IPS DF 4.7 (cell line): ENCODE data around the gene PPP4R2.
"Not testable (repeated sequence)": the region's sequence is repeated elsewhere in the genome, so short reads cannot be mapped to it uniquely, and the experiment has no call there.

Experiments
- DNase-seq: peaks from one replicate; pipeline ENCODE4 v3.0.0-alpha.2; 2013; ENCODE audit warnings: low spot score; ENCODE audit errors: extremely low read depth

The PPP4R2 gene

DNA sequence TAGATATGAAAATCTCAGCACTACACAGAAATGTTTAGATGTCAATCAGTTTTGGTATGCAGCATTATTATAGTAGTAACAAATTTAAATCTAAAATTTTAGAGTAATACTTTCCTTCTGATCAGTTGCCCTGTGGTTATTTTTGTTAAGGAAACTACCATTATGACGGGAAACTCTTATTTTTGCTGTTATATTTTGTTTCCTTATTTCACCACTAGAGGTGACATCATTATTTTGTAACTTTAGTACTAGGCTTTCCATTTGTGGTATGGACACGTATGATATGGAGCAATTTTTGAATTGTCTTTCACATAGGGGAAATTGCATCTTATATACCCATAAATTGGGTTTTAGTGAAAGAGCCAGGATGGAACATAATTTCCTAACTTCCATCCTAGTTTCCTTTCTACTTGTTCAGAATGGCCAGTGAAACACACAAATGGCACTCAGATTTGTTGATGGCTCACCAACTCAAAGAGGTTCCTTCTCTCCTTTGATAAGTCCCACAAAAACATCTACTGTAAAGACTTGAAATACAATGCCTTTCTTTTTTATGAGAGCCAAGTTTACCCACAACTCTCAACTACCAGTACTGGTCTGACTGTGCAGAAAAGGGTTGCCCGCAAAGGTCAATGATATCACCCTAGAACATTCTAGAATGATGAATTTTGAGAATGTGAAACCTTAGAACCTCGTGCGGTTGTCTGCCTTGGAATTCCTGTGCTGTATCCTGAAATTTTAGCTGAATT is 19.4 kb upstream of the PPP4R2 start:
- DNase-seq = no peak

GRCh38 chr3:72982609-72983366 is 13.8 kb upstream of the PPP4R2 start:
- DNase-seq = no peak

DNA sequence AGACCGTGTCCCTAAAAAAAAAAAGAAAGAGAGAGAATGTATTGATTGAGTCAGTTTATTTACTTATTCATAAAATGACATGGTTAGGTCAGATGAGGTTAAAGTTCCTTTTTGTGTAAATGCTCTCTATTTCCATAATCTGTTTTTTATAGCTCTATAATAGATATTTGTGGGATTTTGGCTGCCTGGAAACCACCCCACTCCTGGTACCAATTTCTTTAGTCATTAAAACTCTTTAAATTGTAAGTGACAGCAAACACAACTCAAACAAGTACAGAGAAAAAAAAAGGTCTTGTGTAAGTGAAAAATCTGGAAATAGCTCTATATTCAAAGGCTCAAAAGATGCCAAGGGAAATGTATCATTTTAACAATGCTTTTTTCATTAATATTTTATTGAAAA is 11.0 kb upstream of the PPP4R2 start:
- no peak for DNase-seq

GRCh38 chr3:72990701-72991395 is 5.8 kb upstream of the PPP4R2 start:
- DNase-seq = no peak

GRCh38 chr3:72991522-72991921 is 5.1 kb upstream of the PPP4R2 start:
- no peak for DNase-seq

GRCh38 chr3:72993391-72993790 is 3.2 kb upstream of the PPP4R2 start:
- no peak for DNase-seq

DNA sequence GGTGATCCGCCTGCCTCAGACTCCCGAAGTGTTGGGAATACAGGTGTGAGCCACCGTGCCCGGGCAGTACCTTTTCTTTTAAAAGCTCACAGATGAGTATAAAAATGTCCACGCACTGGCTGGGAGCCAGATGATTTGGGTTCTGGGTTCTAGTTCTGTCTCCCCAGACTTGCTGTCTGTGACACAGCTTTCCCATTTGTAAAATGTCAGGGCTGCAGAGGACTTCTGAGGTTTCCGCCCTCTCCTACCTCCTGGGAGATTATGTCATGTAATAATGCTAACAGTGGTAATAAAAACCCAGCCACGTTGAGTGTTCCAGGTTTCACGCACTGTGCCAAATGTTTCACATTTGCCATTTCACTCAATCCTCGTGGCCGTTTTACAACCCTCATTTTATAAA is 1.3 kb upstream of the PPP4R2 start:
- no peak for DNase-seq

GRCh38 chr3:72996121-72996472 is 514 bp upstream of the PPP4R2 start:
- no peak for DNase-seq

GRCh38 chr3:72997421-72997961 is 880 bp downstream of the PPP4R2 start:
- DNase-seq = no peak

DNA sequence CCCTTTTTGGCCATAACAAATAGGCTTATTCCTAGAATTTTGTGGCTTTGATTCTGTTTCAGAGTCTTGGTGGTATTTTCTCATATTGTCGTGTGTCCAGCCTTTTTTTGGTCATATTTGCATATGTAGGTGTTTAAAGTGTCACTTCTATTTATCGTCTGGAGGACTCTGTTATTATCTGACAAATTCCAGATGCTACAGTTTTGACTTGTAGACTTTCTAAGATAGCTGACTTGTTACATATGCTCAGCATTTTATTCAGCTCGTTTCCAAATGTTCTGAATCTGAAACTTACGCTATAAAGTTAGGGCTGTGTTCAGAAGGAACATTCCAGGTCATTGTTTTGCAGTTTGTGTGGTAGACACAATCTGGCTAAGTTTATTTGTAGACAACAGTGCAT is 1.9 kb downstream of the PPP4R2 start:
- DNase-seq = no peak

DNA sequence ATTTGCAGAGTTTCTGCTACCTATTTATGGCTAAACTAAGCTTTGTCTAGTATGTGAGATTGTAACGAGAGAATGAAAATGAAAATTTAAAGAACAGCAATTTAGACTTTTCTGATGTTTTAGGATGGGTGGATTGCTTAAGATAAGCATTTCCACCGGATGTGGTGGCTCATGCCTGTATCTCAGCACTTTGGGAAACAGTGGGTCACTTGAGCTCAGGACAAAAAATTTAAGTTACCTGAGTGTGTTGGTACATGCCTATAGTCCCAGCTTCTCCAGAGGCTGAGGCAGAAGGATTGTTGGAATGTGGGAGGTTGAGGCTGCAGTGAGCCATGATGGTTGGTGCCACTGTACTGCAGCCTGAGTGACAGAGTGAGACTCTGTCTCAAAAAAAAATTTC is 3.3 kb downstream of the PPP4R2 start:
- DNase-seq = no peak

- DNase-seq = not testable (repeated sequence)
These were observed 6.4 kb downstream of the PPP4R2 start for GRCh38 chr3:73003050-73003449.

DNA sequence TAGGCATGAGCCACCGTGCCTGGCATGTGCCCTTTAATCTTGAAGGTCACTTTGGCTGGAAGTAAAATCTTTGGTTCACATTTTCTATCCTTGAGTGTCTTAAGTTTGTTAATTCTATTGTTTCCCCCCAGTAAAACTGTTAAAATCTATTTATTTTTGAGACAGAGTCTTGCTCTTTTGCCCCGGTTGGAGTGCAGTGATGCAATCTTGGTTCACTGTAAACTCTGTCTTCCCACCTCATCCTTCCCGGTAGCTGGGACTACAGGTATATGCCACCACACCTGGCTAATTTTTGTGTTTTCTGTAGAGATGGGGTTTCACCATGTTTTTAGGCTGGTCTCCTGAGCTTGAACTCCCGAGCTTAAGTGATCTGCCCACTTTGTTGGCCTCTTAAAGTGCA is 7.7 kb downstream of the PPP4R2 start:
- no peak for DNase-seq

GRCh38 chr3:73007992-73008712 is 11.5 kb downstream of the PPP4R2 start:
- no peak for DNase-seq

DNA sequence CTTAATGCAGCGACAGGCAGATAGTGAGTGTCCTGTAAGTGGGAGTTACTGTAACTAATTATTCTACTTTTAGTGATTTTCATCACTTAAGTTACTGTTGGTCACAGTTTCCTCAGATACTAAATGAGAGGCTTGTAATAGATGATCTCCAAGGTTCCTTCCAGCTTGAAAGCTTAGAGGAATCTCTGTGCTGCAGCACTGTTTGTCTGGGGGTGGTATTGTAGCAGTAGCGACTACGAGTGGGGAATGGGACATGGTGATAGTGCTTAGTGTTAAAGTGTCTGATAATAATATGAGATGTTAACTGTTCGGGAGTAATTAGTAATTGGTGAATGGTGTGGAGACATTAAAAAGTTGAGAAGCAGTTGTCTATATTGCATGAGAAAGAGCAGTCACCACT is 12.4 kb downstream of the PPP4R2 start:
- no peak for DNase-seq

DNA sequence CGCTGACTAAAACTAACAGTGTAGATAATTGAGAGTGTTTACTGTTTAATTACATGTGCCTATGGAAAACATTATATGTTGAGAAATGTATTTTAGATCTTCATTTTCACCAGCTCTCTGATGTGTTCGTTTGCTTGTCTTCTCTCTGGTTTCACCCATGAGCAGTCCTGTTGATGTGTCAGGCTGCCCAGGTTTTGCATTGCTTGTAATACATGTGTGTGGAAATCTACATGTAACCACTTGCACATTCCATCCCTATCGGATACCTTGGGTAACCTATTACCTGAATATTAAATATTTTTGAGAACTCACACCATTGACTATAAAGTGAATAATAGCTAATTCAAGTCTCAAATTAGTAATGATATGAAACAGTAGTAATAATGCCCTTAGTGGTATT is 13.1 kb downstream of the PPP4R2 start:
- DNase-seq = no peak

DNA sequence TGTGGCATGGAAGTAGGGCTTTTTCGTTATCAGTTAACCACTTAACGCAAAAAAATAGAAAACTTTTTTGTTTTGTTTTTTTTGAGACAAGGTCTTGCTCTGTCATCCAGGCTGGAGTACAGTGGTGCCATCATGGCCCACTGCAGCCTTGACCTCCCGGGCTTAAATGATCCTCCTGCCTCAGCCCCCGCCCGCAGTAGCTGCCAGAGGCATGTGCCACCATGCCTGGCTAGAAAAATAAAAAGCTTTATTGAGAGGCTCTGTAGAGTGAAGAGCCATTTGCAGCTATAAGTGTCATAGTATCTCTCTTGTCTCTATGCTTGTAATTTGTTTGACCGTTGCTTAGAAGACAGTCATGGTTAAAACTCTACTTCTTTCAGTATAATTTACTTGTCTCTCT is 13.5 kb downstream of the PPP4R2 start:
- no peak for DNase-seq

DNA sequence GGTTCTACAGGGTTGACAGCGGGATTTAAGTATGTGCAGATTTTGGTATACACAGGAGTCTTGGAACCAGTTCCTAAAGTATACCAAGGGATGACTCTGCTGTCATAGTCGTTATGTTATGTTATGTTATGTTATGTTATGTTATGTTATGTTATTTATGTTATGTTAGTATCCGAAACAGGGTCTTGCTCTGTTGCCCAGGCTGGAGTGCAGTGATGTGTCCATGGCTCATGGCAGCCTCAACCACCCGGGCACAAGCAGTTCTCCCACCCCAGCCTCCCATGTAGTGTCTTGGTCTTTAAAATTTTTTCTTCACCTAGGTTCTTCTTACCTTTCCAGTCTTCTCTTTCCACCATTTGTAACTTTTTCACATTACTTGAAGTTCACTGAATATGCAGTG is 21.7 kb downstream of the PPP4R2 start:
- DNase-seq = no peak

- DNase-seq = no peak
These were observed 22.3 kb downstream of the PPP4R2 start for GRCh38 chr3:73018790-73019441.

GRCh38 chr3:73021301-73021835 is 24.8 kb downstream of the PPP4R2 start:
- DNase-seq = no peak

DNA sequence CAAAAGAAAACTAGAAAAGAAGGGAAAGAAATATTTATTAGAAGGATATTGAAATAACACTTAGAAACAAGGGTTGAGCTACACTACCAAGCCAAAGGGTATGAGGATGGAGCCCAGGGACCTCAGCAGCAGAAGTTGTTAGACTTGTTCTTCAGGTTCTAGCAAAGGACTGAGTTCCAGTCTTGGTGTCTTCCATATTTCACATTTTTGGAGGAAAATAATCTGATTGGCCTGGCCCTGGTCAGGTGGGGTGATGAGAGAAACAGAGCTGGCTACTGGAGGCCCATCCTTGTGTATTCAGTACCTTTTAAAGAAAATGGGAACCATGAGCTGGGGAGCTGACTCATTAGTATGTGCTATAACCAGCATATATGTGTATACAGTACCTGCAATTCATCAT is 28.2 kb downstream of the PPP4R2 start:
- no peak for DNase-seq
